Measurements from ENCODE around the gene DHRS12.

DNA sequence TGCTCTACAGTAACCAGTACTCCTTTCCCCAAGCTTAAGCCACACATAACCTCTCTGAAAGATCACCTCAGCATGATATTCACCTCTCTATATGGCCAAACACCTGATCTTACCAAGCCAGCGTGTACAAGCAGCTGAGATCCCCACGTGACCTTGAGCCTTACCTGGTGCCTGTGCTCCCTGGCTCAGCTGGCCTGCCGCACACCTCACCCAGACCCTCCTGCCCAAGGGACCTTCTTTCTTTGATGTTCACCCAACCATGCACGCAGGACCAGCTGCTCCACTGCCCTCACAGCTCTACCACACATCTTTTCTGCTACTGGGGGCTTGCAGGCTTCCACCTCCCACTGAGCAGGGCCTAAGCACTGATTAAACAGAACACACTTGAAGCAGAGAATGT lies 9.0 kb downstream of the DHRS12 start:
- TF ChIP-seq, protein P1, sequence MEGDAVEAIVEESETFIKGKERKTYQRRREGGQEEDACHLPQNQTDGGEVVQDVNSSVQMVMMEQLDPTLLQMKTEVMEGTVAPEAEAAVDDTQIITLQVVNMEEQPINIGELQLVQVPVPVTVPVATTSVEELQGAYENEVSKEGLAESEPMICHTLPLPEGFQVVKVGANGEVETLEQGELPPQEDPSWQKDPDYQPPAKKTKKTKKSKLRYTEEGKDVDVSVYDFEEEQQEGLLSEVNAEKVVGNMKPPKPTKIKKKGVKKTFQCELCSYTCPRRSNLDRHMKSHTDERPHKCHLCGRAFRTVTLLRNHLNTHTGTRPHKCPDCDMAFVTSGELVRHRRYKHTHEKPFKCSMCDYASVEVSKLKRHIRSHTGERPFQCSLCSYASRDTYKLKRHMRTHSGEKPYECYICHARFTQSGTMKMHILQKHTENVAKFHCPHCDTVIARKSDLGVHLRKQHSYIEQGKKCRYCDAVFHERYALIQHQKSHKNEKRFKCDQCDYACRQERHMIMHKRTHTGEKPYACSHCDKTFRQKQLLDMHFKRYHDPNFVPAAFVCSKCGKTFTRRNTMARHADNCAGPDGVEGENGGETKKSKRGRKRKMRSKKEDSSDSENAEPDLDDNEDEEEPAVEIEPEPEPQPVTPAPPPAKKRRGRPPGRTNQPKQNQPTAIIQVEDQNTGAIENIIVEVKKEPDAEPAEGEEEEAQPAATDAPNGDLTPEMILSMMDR (IDR thresholded peaks at IDR 0.05): no peak
- no peak for TF ChIP-seq POLR2A (IDR thresholded peaks at IDR 0.05)
